GM21528 (cell line): ENCODE measurements around the gene BATF2.
"Not testable (repeated sequence)": the region's sequence is repeated elsewhere in the genome, so short reads cannot be mapped to it uniquely, and the experiment has no call there.

ENCODE experiments used
- ATAC-seq: cut with Tn5 transposase; IDR thresholded peaks from one replicate; pipeline ENCODE4 v1.9.1; 2021; ENCODE audit warnings: mild to moderate bottlenecking, moderate library complexity; ENCODE audit not compliant: unreplicated experiment, low FRiP score

BATF2 gene

DNA sequence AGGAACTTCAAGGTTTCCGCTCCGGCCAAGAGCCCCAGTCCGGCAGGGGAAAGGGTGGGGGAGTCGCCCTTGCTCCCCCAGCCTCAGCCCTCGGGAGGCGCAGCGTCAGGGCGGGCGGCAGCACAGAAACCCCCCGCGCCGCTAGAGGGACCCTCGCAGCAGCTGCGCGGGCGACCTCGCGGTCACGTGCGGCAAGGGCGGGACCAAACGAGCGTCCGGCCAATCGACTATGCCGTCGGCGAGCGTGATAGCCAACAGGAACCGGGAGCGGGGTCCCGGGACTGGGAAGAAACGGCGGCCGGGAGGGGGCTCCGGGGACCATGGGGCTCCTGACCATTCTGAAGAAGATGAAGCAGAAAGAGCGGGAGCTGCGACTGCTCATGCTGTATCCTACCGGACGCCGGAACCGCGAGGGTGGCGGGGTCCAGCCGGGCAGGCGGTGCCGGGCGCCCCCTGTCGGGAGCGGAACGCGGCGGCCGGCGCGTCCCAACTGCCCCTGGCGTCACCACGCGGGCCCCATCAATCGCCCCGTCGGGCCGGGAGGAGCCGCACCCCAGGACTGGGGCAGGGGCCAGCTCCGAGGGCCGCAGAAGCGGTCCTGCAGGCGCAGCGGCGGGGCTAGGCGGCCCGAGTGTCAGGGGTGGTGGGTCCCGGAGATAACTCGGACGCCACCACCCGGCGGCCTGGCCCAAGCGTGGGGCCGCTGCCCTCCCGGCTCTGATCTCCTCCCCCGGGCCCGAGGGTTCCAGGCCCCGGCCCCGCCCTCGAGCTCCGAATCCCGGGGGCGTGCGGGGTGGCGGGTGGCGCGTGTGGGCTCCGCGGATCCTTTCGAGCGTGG, 17.3 kb upstream of the BATF2 start, which contains the start of gene ARL2:
ARL2 (plus strand) TSS at position 273 of the 838 bp plus-strand sequence; CDS start at position 321, 48 bp downstream.
- ATAC-seq: peak; percentile 77

DNA sequence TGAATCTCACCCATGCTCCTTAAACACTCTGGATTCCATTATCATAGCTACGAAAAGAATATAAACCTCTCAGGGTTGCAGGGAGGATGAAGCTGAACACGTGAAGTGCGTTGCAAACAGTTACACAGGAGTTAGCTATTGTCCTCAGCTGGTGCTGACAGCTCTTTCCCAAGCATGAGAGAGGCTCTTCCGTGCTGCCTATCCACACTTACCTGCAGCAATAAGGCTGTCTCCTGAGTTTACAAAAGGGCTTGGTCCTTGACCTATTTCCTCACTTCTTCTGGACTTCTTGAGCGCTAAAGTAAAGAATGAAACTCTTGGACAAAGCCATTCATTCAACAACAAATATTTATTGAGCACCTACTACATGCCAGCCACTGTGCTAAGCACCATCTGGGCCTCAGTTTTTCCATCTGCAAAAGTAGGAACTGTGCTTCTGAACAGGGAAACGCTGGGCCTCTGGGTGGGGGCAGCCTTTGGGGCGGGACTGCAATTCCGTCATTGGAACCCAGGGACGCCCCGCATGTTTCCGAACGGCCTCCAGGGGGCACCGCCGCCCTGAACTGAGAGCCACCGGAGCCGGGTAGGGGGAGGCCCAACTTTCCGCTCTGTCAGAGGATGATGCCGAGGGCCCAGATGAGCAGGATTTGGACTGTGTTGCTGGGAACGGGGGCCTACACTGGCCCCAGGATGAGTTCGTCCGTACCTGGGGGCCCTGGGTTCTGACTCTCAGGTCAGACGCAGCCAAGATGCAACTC, 16.5 kb upstream of the BATF2 start:
- peak; percentile 61 for ATAC-seq

DNA sequence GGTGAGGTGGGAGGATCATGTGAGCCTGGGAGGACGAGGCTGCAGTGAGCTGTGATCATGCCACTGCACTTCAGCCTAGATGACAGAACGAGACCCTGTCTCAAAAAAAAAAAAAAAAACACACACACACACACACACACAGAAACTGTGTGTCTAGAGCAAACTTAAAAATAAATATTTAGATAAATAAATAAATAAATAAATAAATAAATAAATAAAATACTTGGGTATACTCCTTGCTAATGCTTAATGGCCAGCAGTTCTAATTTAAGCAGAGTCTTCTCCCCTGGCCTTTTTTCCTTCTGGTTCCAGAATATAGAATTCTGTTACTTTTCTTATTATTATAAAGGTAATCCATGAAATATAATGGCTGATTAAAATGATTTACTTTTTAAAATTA, 12.1 kb upstream of the BATF2 start:
- no peak for ATAC-seq

DNA sequence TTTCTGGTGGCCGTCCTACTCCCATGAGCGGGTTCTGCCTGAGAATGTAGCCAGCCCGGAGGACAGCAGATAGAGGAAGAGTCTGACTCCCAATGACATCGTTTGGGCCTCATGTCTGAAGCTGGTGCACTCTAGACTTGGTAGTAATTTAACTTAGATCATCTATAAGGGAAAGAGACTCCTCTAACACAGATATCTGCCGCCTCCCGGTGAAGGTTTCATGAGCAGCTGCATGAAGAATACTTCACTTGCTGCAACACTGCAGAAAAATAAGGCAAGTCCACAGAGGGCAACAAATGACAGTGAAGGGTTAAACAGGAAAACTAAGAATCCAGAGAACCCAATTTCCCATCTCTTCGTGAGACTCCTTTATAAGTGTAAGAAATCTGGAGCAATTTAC, 11.2 kb upstream of the BATF2 start:
- no peak for ATAC-seq

- ATAC-seq: not testable (repeated sequence)
Measured at GRCh38 chr11:65003968-65004367, 7.2 kb upstream of the BATF2 start.

DNA sequence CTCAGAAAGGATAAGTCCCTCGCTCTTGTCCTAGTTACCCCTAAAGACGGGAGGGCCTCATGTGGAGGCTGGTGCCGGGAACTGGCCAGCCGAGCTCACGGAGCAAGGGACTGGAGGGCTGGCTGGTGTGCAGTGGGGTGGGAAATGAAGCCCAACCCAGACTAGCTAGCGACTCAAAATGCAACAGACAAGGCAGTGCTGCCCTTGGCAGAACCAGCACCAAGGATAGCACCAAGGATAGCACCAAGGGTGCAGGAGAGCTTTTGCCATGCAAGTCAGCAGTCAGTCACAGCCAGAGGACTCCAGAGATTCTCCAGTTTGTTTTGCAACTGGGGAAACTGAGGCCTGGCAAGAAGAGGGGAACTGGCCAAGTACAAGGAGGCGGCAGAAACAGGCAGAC, 6.5 kb upstream of the BATF2 start:
- no peak for ATAC-seq

DNA sequence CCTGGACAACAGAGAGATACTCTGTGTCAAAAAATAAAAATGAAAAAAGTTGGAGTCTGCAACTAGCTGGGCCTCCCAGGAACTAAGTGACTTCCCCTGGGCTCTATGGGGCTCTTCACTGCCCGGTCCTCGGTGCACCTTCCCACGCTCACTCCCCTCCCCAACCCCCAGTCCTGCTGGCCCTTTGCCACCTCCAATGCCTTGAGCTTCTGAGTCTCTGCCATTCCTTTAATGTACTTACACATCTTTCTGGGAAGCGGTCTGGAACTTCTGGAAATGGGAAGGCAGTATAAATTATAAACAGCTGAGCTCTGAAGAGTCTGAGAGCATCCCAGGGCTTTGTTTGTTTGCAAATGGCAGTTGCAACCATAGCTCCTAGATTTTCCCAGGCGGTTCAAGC, 5.9 kb upstream of the BATF2 start:
- ATAC-seq: no peak

DNA sequence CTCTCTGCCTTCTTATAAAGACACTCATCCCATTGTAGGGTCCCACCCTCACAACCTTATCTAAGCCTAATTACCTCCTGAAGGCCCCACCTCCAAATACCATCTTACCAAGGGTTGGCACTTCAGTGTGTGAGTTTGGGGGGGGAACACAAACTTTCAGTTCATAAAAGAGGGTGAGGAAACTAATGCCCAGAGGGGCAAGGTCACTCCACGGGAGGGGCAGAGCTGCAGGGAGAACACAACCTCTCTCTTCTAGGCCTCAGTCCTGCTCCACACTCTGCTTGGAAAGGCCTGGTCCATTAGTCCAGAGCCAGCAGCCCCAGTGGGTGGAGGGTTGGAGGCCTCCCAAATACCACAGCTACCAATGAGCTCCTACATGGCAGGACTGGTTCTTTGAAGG, 2.7 kb upstream of the BATF2 start:
- no peak for ATAC-seq

DNA sequence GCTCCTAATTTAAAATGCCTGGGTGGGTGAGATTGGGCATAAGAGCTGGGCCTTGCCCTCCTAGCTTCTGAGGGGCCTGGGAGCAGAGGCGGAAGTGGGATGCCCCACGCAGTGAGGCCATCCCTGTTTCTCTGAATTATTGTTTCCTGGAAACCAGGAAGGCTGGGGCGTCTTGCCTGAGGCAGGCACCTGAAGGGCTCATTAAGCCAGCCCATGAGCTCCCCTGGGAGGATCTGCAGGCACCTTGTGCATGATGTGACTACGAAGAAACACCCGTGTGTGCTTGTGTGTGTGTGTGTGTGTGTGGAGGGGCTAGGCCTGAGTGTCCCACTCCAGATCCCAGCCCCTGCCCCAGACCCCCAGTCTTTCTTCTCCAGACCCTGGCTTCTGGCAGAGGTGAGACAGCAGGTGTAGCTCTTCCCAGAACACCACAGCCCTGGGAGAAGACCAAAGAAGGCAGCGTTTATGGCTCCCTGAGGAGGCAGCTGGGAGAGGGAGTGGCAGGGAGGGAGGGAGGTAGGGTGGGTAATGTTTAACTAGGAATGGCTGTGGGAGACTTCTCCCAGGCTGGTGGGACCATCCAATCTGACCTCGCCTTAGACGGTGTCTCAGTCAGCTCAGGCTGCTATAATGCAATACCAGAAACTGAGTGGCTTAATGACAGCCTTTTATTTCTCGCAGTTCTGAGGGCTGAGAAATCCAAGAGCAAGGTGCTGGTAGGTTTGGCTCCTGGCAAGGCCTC, 2.1 kb upstream of the BATF2 start:
- ATAC-seq: no peak

- ATAC-seq: no peak
Measured at GRCh38 chr11:64998141-64998540, 1.4 kb upstream of the BATF2 start.

DNA sequence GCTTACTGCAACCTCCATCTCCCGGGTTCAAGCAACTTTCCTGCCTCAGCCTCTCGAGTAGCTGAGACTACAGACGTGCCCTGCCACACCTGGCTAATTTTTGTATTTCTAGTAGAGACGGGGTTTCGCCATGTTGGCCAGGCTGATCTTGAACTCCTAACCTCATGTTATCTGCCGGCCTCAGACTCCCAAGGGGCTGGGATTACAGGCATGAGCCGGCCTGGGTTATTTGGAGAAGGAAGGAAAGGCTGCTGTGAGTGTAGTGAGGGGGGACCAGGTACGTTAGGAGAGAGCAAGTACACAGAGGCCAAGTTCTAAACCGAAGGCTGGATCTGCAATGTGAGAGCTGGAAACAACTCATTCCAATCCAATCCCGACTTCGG, 453 bp downstream of the BATF2 start:
- ATAC-seq: no peak

- ATAC-seq: no peak
Measured at GRCh38 chr11:64994318-64994717, 2.5 kb downstream of the BATF2 start.

GRCh38 chr11:64990222-64990923, 6.4 kb downstream of the BATF2 start:
- no peak for ATAC-seq

GRCh38 chr11:64989416-64989815, 7.4 kb downstream of the BATF2 start:
- ATAC-seq: no peak

GRCh38 chr11:64987998-64988854, 8.5 kb downstream of the BATF2 start:
- no peak for ATAC-seq

- ATAC-seq: not testable (repeated sequence)
Measured at GRCh38 chr11:64983339-64983738, 13.4 kb downstream of the BATF2 start.

- no peak for ATAC-seq
Measured at GRCh38 chr11:64976651-64977050, 20.1 kb downstream of the BATF2 start.

- no peak for ATAC-seq
Measured at GRCh38 chr11:64974124-64974523, 22.6 kb downstream of the BATF2 start.

DNA sequence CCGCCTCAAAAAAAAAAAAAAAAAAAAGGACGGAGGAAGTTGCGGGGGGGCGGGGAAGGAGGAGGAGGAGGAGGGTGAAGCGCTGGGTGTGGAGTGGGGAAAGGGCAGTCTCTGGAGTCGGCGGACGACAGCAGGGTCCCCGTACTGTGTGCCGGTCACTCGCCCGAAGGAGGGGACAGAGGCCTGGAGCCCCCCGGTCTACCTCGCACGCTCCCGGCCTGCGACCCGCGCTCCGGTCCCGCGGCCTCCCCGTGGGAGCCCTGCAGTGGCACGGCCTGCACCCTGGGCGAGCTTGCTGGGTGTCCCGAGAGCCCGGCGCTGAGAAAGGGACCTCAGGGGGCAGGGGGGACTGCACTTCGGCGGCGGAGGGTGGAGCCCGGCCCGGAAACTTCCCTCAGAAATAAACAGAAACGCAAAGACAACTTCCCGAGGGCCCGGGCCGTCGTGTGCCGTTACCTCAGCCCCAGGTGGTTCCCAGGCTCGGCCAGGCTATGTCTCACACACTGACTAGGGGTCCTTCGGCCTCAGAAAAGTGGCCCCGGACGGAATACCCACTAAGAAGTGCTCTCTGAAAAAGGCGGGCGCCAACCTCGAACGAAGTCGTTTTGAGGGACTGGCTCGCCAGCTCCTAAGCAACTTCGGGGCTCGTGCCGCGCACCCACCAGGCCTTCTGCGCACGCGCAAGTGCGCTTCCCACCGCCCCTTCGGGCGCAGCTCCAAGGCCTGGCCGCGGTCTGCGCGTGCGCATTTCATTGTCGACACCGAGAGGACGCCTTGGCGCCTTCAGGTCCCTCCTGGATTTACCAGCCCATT, 25.1 kb downstream of the BATF2 start, which contains the start of gene MAJIN:
MAJIN (minus strand) TSS at position 688 of the 813 bp plus-strand sequence. CDS start 12,703 bp downstream, outside the sequence.
- no peak for ATAC-seq
